PC-3 (cell line): ENCODE measurements around the gene SGPL1. TPM values are rescaled to one million over a fixed set of nuclear protein-coding genes. Genes with fewer than 3 reads are reported as not detected.
A peak's percentile ranks its signal among the peaks of the same experiment; 100 is the strongest.

ENCODE experiments used
- ATAC-seq: fragments of 200-7000 bp; cut with Tn5 transposase; 2 replicates; pipeline ENCODE4 v1.9.1; 2020; ENCODE audit warnings: mild to moderate bottlenecking, moderate library complexity
- BruUV-seq: library from RNA; stranded (reverse); fragments of 400-500 nt; replicated peaks from 2 replicates; lab custom pipeline; 2021; lab: Mats Ljungman, UMichigan
- CTCF ChIA-PET: fragments of 300-600 bp; sonication (Branson Sonifier 250); formaldehyde crosslinking; loops from one replicate; lab custom pipeline; 2022; ENCODE audit warnings: antibody characterized with exemption; lab: Charles Lee
- POLR2A ChIA-PET: fragments of 300-600 bp; sonication (Branson Sonifier 250); formaldehyde crosslinking; loops from one replicate; lab custom pipeline; 2022; ENCODE audit warnings: antibody characterized with exemption; ENCODE audit not compliant: unreplicated experiment; lab: Charles Lee
- DNase-seq: peaks from one replicate; pipeline ENCODE4 v3.0.0-alpha.2; 2015
- H2AFZ ChIP-seq: fragments of 300-600 bp; sonication (generic); 2 replicates; pipeline ENCODE4 v1.6.0; 2016; ENCODE audit warnings: antibody characterized with exemption, low read length
- H3F3A ChIP-seq: fragments of 300-600 bp; sonication (generic); one replicate; pipeline ENCODE4 v1.6.0; 2017; ENCODE audit warnings: antibody characterized with exemption, low read length, control low read depth, mild to moderate bottlenecking; ENCODE audit not compliant: unreplicated experiment
- H3K27ac ChIP-seq: fragments of 300-600 bp; sonication (generic); 2 replicates; pipeline ENCODE4 v1.5.1; 2016; ENCODE audit warnings: mild to moderate bottlenecking, low read length
- H3K27me3 ChIP-seq: fragments of 300-600 bp; sonication (generic); 2 replicates; pipeline ENCODE4 v1.6.1; 2016; ENCODE audit warnings: low read length, mixed read lengths
- H3K36me3 ChIP-seq: fragments of 300-600 bp; sonication (generic); 2 replicates; pipeline ENCODE4 v1.6.1; 2016; ENCODE audit warnings: low read depth, mixed run types, low read length, mixed read lengths
- H3K4me1 ChIP-seq: fragments of 300-600 bp; sonication (generic); 2 replicates; pipeline ENCODE4 v1.5.1; 2016; ENCODE audit warnings: low read length; ENCODE audit not compliant: insufficient read depth
- H3K4me2 ChIP-seq: fragments of 300-600 bp; sonication (generic); 2 replicates; pipeline ENCODE4 v1.6.0; 2016; ENCODE audit warnings: low read length
- H3K4me3 ChIP-seq: fragments of 300-600 bp; sonication (generic); 2 replicates; pipeline ENCODE4 v1.5.1; 2016; ENCODE audit warnings: mild to moderate bottlenecking, low read length, mixed read lengths
- H3K79me2 ChIP-seq: fragments of 300-600 bp; sonication (generic); 2 replicates; pipeline ENCODE4 v1.6.1; 2017; ENCODE audit warnings: low read length, mixed read lengths
- H3K9ac ChIP-seq: fragments of 300-600 bp; sonication (generic); 2 replicates; pipeline ENCODE4 v1.6.0; 2016; ENCODE audit warnings: mild to moderate bottlenecking, low read length
- H3K9me2 ChIP-seq: fragments of 300-600 bp; sonication (generic); replicated peaks from 2 replicates; pipeline ENCODE4 v1.6.1; 2016; ENCODE audit warnings: mixed run types, low read length, mixed read lengths
- H3K9me3 ChIP-seq: fragments of 300-600 bp; sonication (generic); 2 replicates; pipeline ENCODE4 v1.6.1; 2016; ENCODE audit warnings: low read length, mixed read lengths
- H4K20me1 ChIP-seq: fragments of 300-600 bp; sonication (generic); 2 replicates; pipeline ENCODE4 v1.6.1; 2016; ENCODE audit warnings: low read length, mixed read lengths
- CTCF ChIP-seq: fragments of 300-600 bp; sonication (generic); conservative IDR thresholded peaks from 2 replicates; pipeline ENCODE4 v1.5.1; 2017; ENCODE audit warnings: antibody characterized with exemption, low read depth, mild to moderate bottlenecking, low read length
- EZH2 ChIP-seq: fragments of 300-600 bp; sonication (generic); IDR thresholded peaks from one replicate; pipeline ENCODE4 v1.6.1; 2017; ENCODE audit warnings: antibody characterized with exemption, mild to moderate bottlenecking, low read length; ENCODE audit not compliant: unreplicated experiment
- EZH2phosphoT487 ChIP-seq: fragments of 300-600 bp; sonication (generic); IDR thresholded peaks from 2 replicates; pipeline ENCODE4 v1.6.1; 2018; ENCODE audit warnings: mild to moderate bottlenecking, antibody characterized with exemption, low read length, borderline replicate concordance
- intact Hi-C: fragments of 100-400 bp; cut with micrococcal nuclease; formaldehyde crosslinking; loops from 2 replicates; pipeline ENCODE4 v1.9.0; 2023
- total RNA-seq: library from RNA; depleted of rRNA; stranded (reverse); fragments of >200 nt; gene quantifications from 2 replicates; pipeline ENCODE4 v1.2.3, GENCODE V29; 2014

Gene SGPL1
- total RNA-seq, 1 experiment from 2014 or later, result 77.6 TPM

GRCh38 chr10:70833601-70834000 is 17.9 kb downstream of the SGPL1 start:
- Histone ChIP-seq H3K4me2 (peak overlapping the region; percentile 62), H3K4me3 (peak overlapping the region; percentile 17; the same call in 1 of the 2 replicates), H3K36me3 (peaks cover 25% of the 10 kb centered on the region), H3K9me2 (no peaks in the 10 kb centered on the region), H3K9ac (peak overlapping the region; percentile 32), H3K27ac (peak overlapping the region; percentile 84), H2AFZ (no peak overlapping the region), H3K9me3 (no peaks in the 10 kb centered on the region), H3K27me3 (no peaks in the 10 kb centered on the region), H3K4me1 (peaks cover 59% of the 10 kb centered on the region), H3K79me2 (peaks cover 80% of the 10 kb centered on the region), H3F3A (peaks cover 22% of the 10 kb centered on the region), H4K20me1 (no peaks in the 10 kb centered on the region)
- POLR2A ChIA-PET, result no interaction called here
- BruUV-seq, result no TSS peak
- no peak for TF ChIP-seq EZH2phosphoT487
- TF ChIP-seq EZH2, result no peak
- no peak for TF ChIP-seq CTCF
- ATAC-seq (no peak), DNase-seq (no peak)
- intact Hi-C loops, result loop anchor here (2.0 kb wide), 1 partner anchor 17 kb away; no protein-coding TSS in a partner anchor
- CTCF ChIA-PET, result no interaction called here

- Histone ChIP-seq H3K9me3 (no peaks in the 10 kb centered on the region), H3K4me1 (peaks cover 55% of the 10 kb centered on the region), H2AFZ (no peak overlapping the region), H3K79me2 (peaks cover 82% of the 10 kb centered on the region), H3K9me2 (no peaks in the 10 kb centered on the region), H4K20me1 (no peaks in the 10 kb centered on the region), H3K4me3 (no peak overlapping the region), H3K27me3 (no peaks in the 10 kb centered on the region), H3K9ac (peak overlapping the region; percentile 32; the same call in 1 of the 2 replicates), H3K36me3 (peaks cover 29% of the 10 kb centered on the region), H3K27ac (peak overlapping the region; percentile 84), H3F3A (peaks cover 20% of the 10 kb centered on the region), H3K4me2 (peak overlapping the region; percentile 62)
- ChIA-PET CTCF (no interaction called here), POLR2A (no interaction called here)
- no peak for ATAC-seq
- intact Hi-C loops, result no loop called here
- BruUV-seq, result no TSS peak
- DNase-seq, result no peak
- TF ChIP-seq CTCF (no peak), EZH2 (no peak), EZH2phosphoT487 (no peak)
Observed at GRCh38 chr10:70834021-70834420, 18.3 kb downstream of the SGPL1 start.

- Histone ChIP-seq H2AFZ (no peak overlapping the region), H3K79me2 (peaks cover 81% of the 10 kb centered on the region), H3F3A (peaks cover 15% of the 10 kb centered on the region), H3K36me3 (peaks cover 32% of the 10 kb centered on the region), H3K4me1 (peaks cover 49% of the 10 kb centered on the region), H3K4me2 (no peak overlapping the region), H3K27me3 (no peaks in the 10 kb centered on the region), H3K9me2 (no peaks in the 10 kb centered on the region), H3K9ac (no peak overlapping the region), H3K9me3 (no peaks in the 10 kb centered on the region), H3K4me3 (no peak overlapping the region), H3K27ac (no peak overlapping the region), H4K20me1 (no peaks in the 10 kb centered on the region)
- intact Hi-C loops, result no loop called here
- POLR2A ChIA-PET, result interaction anchor here (0.6 kb wide), 1 partner anchor 644 kb away, joined by 7 read pairs; no protein-coding TSS in a partner anchor
- ATAC-seq (no peak), DNase-seq (no peak)
- no peak for TF ChIP-seq EZH2
- TF ChIP-seq EZH2phosphoT487, result no peak
- no peak for TF ChIP-seq CTCF
- BruUV-seq, result no TSS peak
- CTCF ChIA-PET, result no interaction called here
Observed at GRCh38 chr10:70834441-70835151, 18.8 kb downstream of the SGPL1 start.
